B cell (primary cell): ENCODE measurements around the gene ING5. TPM values are rescaled to one million over a fixed set of nuclear protein-coding genes. Genes with fewer than 3 reads are reported as not detected.

Experiments
- ATAC-seq: fragments of 200-7000 bp; cut with Tn5 transposase; one replicate; pipeline ENCODE4 v1.10.0; 2021; ENCODE audit warnings: low read depth, mild to moderate bottlenecking, moderate number of reproducible peaks, moderate library complexity
- CTCF ChIA-PET: fragments of 350-600 bp; sonication (Branson Sonifier 250); formaldehyde crosslinking; loops from one replicate; lab custom pipeline; 2021; ENCODE audit warnings: antibody characterized with exemption, inconsistent platforms; lab: Charles Lee
- POLR2A ChIA-PET: fragments of 350-600 bp; sonication (Branson Sonifier 250); formaldehyde crosslinking; loops from one replicate; lab custom pipeline; 2021; ENCODE audit warnings: antibody characterized with exemption; lab: Charles Lee
- DNase-seq: peaks from one replicate; pipeline ENCODE4 v3.0.0; 2013
- H2AFZ ChIP-seq: 2 replicates; pipeline ENCODE4 v1.6.1; 2012; ENCODE audit warnings: mild to moderate bottlenecking, low read depth, low read length; ENCODE audit not compliant: insufficient read depth, poor library complexity, severe bottlenecking
- H3K27ac ChIP-seq, 2 donors: 1 replicate in 1 of 2; 2 replicates in 1 of 2; pipeline ENCODE4 v1.5.1; 2012 to 2013; ENCODE audit warnings: low read length in 2 of 2, mild to moderate bottlenecking in 2 of 2, moderate library complexity in 1 of 2
- H3K27me3 ChIP-seq, 4 experiments: fragments of 200-600 bp in 1 of 4; sonication (generic) in 1 of 4; replicated peaks in 1 of 4; 1 replicate in 2 of 4; 2 replicates in 2 of 4; pipeline versions ENCODE4 v1.6.1 to v1.7.0; 2013 to 2016; ENCODE audit warnings: low read length in 3 of 4, mild to moderate bottlenecking in 2 of 4, mixed read lengths in 1 of 4, moderate library complexity in 1 of 4; ENCODE audit not compliant: insufficient read depth in 4 of 4, control insufficient read depth in 3 of 4; ENCODE audit errors: control extremely low read depth in 1 of 4
- H3K36me3 ChIP-seq, 2 experiments: replicated peaks in 1 of 2; 1 replicate in 1 of 2; 2 replicates in 1 of 2; pipeline versions ENCODE4 v1.6.1 to v1.7.1; 2013; ENCODE audit warnings: low read length in 1 of 2; ENCODE audit not compliant: insufficient read depth in 2 of 2, control insufficient read depth in 1 of 2; ENCODE audit errors: control extremely low read depth in 1 of 2, extremely low read depth in 1 of 2
- H3K4me1 ChIP-seq, 2 donors: fragments of 200-600 bp in 1 of 2; sonication (generic) in 1 of 2; 1 replicate in 1 of 2; 2 replicates in 1 of 2; pipeline versions ENCODE4 v1.5.1 to v1.6.1; 2013 to 2017; ENCODE audit warnings: low read length in 2 of 2; ENCODE audit not compliant: control insufficient read depth in 2 of 2, insufficient read depth in 2 of 2
- H3K4me2 ChIP-seq: replicated peaks from 2 replicates; pipeline ENCODE3; 2012; ENCODE audit warnings: mild to moderate bottlenecking, low read depth, low read length; ENCODE audit not compliant: poor library complexity, severe bottlenecking
- H3K4me3 ChIP-seq, 5 experiments: fragments of 200-600 bp in 1 of 5; sonication (generic) in 1 of 5; 1 replicate in 3 of 5; 2 replicates in 2 of 5; pipeline versions ENCODE4 v1.5.1 to v1.7.0; 2011 to 2016; ENCODE audit warnings: low read length in 4 of 5, mild to moderate bottlenecking in 4 of 5, low read depth in 2 of 5, control low read depth in 1 of 5, moderate library complexity in 1 of 5; ENCODE audit not compliant: insufficient read depth in 1 of 5; ENCODE audit errors: control extremely low read depth in 1 of 5, extremely low read depth in 1 of 5
- H3K79me2 ChIP-seq: fragments of 200-600 bp; sonication (generic); one replicate; pipeline ENCODE4 v1.6.0; 2016; ENCODE audit warnings: low read length; ENCODE audit not compliant: control insufficient read depth, insufficient read depth
- H3K9ac ChIP-seq: fragments of 200-600 bp; sonication (generic); 2 replicates; pipeline ENCODE4 v1.6.1; 2017; ENCODE audit warnings: mild to moderate bottlenecking, low read length, moderate library complexity
- H3K9me3 ChIP-seq, 3 donors: one replicate each; pipeline versions ENCODE4 v1.6.1 to v1.7.1; 2013; ENCODE audit warnings: low read length in 2 of 3; ENCODE audit not compliant: control insufficient read depth in 2 of 3, insufficient read depth in 1 of 3; ENCODE audit errors: control extremely low read depth in 1 of 3
- H4K20me1 ChIP-seq: 2 replicates; pipeline ENCODE4 v1.6.0; 2012; ENCODE audit warnings: mild to moderate bottlenecking, low read length; ENCODE audit not compliant: insufficient read depth, control insufficient read depth, poor library complexity, severe bottlenecking
- H3K27ac Mint-ChIP-seq: one replicate; pipeline ENCODE4 v1.8.0; 2021; ENCODE audit warnings: mixed read lengths
- H3K27me3 Mint-ChIP-seq: one replicate; pipeline ENCODE4 v1.8.0; 2021; ENCODE audit warnings: mixed read lengths
- H3K4me1 Mint-ChIP-seq: one replicate; pipeline ENCODE4 v1.8.0; 2021; ENCODE audit warnings: mixed read lengths
- H3K4me3 Mint-ChIP-seq: one replicate; pipeline ENCODE4 v1.8.0; 2021; ENCODE audit warnings: mixed read lengths
- H3K9me3 Mint-ChIP-seq: one replicate; pipeline ENCODE4 v1.8.0; 2022; ENCODE audit warnings: mixed read lengths; ENCODE audit not compliant: insufficient read depth
- CTCF ChIP-seq: fragments of 200-600 bp; IDR thresholded peaks from one replicate; pipeline ENCODE4 v1.8.0; 2022; ENCODE audit warnings: antibody characterized with exemption, mild to moderate bottlenecking
- EZH2 ChIP-seq: IDR thresholded peaks from 2 replicates; pipeline ENCODE4 v1.6.1; 2012; ENCODE audit warnings: borderline replicate concordance, low read depth, mild to moderate bottlenecking, moderate library complexity, low read length; ENCODE audit not compliant: insufficient read depth, poor library complexity, severe bottlenecking
- WGBS: methylation state at CpG from one replicate; pipeline ENCODE4 v1.1.5; 2013; ENCODE audit warnings: missing lambda C conversion rate; ENCODE audit not compliant: insufficient coverage; 5-methylcytosine and 5-hydroxymethylcytosine counted together
- intact Hi-C: fragments of 100-400 bp; cut with micrococcal nuclease; formaldehyde crosslinking; loops from one replicate; pipeline ENCODE4 v1.10.0; 2022
- polyA plus RNA-seq: library from polyadenylated mRNA; depleted of rRNA; stranded (reverse); fragments of >200 nt; gene quantifications from 2 replicates; pipeline ENCODE4 v1.2.3, GENCODE V29; 2012
- total RNA-seq, 2 donors: library from RNA; stranded (reverse); fragments of 120-200 nt in 1 of 2; gene quantifications; 1 replicate in 1 of 2; 2 replicates in 1 of 2; pipeline versions ENCODE4 v1.2.3 to v1.2.4, GENCODE V29; 2013 to 2022

ING5 gene
- total and polyA plus RNA-seq, 2 donors (not counting 1 experiment from before 2014, with no cell fraction given): 70.7 to 82.9 TPM

GRCh38 chr2:241773511-241774418 is 71.9 kb downstream of the ING5 start:
- intact Hi-C loops: no loop called here
- H3K4me2 ChIP-seq: no peak overlapping the region

More at GRCh38 chr2:241773511-241774418, 71.9 kb downstream of the ING5 start:
- TF ChIP-seq EZH2 (no peak), CTCF (no peak)
- peaks cover 4% of the 10 kb centered on the region for H3K27me3 Mint-ChIP-seq
- H3K4me3 Mint-ChIP-seq: no peak overlapping the region
- H3K4me1 Mint-ChIP-seq: peaks cover 9% of the 10 kb centered on the region
- H3K4me1 ChIP-seq: peaks cover 0 to 15% of the 10 kb centered on the region in 2 donors
- H3K9me3 Mint-ChIP-seq: no peaks in the 10 kb centered on the region
- CTCF ChIA-PET: no interaction called here
- H3K4me3 ChIP-seq: no peak overlapping the region
- no peaks in the 10 kb centered on the region for H4K20me1 ChIP-seq
- H3K9me3 ChIP-seq: no peaks in the 10 kb centered on the region
- no peaks in the 10 kb centered on the region for H3K36me3 ChIP-seq
- H3K27me3 ChIP-seq: peaks cover 0 to 13% (median 0%) of the 10 kb centered on the region in 4 experiments
- H3K27ac ChIP-seq: no peak overlapping the region
- H3K9ac ChIP-seq: no peak overlapping the region
- no peak overlapping the region for H3K27ac Mint-ChIP-seq
- H2AFZ ChIP-seq: no peak overlapping the region
- 88% methylated on average over 28 of the region's 29 CpGs for WGBS
- DNase-seq (no peak), ATAC-seq (no peak)
- POLR2A ChIA-PET: no interaction called here
- no peaks in the 10 kb centered on the region for H3K79me2 ChIP-seq
